Glomerular visceral epithelial cell (primary cell): ENCODE measurements around the gene COG5.
"Not testable (repeated sequence)": the region's sequence is repeated elsewhere in the genome, so short reads cannot be mapped to it uniquely, and the experiment has no call there.

Experiments
- DNase-seq: peaks from one replicate; pipeline ENCODE4 v3.0.0-alpha.2; 2016; ENCODE audit errors: extremely low spot score

The COG5 gene

DNA sequence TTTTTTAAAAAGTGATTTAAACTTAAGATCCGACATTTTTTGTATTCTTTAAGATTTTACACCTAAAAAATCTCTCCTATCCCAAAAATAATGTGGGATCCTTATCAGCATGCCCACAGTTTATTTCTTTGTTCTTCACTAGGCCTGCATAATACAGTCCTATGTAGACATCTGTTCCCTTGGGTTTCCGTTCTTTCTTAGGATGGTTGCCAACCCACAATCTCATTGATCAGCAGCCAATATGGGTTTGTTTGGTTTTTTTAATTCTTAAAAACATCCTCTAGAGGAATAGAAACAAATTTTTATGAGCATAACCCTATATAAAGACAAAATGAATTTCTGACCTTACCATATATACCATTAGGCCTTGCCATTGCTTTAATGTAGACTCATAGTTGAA is 403.3 kb downstream of the COG5 start:
- no peak for DNase-seq

DNA sequence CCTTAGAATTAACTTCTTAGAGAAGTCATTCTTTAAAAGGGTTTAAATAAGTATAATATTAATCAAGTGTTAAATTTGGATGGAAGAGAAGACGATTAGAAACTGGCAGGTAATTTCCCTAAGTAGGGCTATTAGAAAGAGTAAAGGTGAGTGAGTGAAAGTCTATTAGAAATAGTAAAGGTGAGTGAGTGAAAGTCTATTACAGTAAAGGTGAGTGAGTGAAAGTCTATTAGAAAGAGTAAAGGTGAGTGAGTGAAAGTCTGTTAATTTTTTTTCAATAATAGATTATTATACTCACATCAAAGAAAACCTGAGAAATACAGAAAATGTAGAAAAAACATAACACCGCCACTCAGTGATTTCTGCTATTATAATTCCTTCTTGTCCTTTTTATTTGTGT is 405.7 kb downstream of the COG5 start:
- DNase-seq, result no peak

DNA sequence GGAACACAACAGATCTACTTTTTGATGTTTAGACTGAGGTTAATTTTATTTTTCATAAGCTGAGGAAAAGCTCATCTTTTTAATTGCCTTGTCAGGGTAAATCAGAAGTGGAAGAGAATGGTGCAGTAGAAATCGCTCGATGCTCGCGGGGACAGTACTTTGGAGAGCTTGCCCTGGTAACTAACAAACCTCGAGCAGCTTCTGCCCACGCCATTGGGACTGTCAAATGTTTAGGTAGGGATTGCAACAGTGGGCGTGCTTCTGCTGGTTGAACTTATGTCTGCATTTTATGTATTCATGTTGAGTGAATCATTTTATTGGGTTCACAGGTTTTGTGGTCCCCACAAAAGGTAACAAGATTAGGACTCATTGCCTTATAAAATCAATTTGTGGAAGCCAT is 406.6 kb downstream of the COG5 start:
- DNase-seq, result no peak

- not testable (repeated sequence) for DNase-seq
These were observed 408.0 kb downstream of the COG5 start for GRCh38 chr7:107155726-107156125.

GRCh38 chr7:107154826-107155225 is 408.9 kb downstream of the COG5 start:
- DNase-seq, result no peak

DNA sequence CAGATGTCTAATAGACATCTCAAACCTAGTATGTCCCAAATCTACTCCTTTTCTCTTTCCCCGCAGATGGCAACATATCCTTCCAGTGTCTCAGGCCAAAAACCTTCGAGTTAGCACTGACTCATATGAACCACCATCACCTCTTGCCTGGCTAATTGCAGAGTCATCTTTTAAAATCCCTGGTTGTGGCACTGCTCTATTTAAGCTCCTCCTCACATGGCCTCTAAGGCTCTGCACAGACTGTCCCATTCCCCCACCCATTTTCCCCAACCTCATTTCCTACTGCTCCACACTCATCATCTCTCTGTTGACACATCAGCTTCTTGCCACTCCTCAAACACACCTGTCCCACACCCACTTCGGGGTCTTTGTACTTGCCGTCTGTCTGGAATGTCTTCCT is 411.7 kb downstream of the COG5 start:
- DNase-seq, result no peak
